Measurements from ENCODE around the gene GALNT3. TPM values are rescaled to one million over a fixed set of nuclear protein-coding genes. Genes with fewer than 3 reads are reported as not detected.

The GALNT3 gene
- total and polyA plus RNA-seq, 2 of the 8 experiments (the other 6 are each of a cell fraction or from before 2014, with no cell fraction given): 3.4 to 23.6 TPM

DNA sequence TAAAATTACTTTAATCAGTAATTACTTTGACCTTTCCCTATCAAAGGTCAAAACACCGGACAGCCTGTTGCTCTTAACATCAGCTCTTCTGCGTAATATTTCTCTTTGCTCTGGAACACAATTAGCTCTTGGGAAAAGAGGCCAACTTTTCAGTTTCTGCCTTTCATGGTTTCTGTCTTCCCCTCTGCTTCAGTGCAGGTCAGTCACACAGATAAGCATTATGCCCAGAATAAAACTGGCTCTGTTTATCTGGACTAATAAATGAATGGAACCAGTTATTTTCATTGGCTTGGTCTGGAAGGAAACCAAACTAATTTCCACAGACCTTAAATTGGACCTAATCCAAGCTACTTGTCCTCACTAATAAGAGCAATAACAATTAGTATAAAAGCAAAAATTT is 26.2 kb upstream of the GALNT3 start:
- Histone ChIP-seq H2BK5ac (ENCODE audit: low read depth, low read length) (no peak overlapping the region), H2BK15ac (ENCODE audit: low read length) (no peak overlapping the region), H3K36me3 (ENCODE audit: control insufficient read depth in 2 of 4, insufficient read depth in 4 of 4, low read length in 3 of 4) (no peaks in the 10 kb centered on the region), H3K9me3 (ENCODE audit: insufficient read depth in 2 of 2, low read depth in 1 of 2, low read length in 1 of 2) (no peaks in the 10 kb centered on the region), H3K79me2 (ENCODE audit: control insufficient read depth in 1 of 2, insufficient read depth in 2 of 2, low read length in 2 of 2) (no peaks in the 10 kb centered on the region), H3K27me3 (replicated peaks in 1 of 4; ENCODE audit: control insufficient read depth in 3 of 4, extremely low read depth in 1 of 4, insufficient read depth in 3 of 4, low read length in 3 of 4) (no peaks in the 10 kb centered on the region), H2AK5ac (ENCODE audit: low read depth, low read length) (no peak overlapping the region), H4K91ac (replicated peaks; ENCODE audit: insufficient read length, low read length) (no peak overlapping the region), H3K4me3 (ENCODE audit: extremely low read depth in 1 of 4, insufficient read depth in 2 of 4, low read depth in 3 of 4, low read length in 4 of 4) (no peak overlapping the region), H3K14ac (ENCODE audit: insufficient read length) (no peak overlapping the region), H3K4ac (replicated peaks; ENCODE audit: insufficient read length, low read depth, low read length) (no peak overlapping the region), H2AFZ (ENCODE audit: low read length) (no peak overlapping the region), H3K18ac (ENCODE audit: extremely low read depth, low read length) (no peak overlapping the region), H3K4me1 (replicated peaks in 1 of 4; ENCODE audit: control insufficient read depth in 3 of 4, insufficient read depth in 4 of 4, low read length in 3 of 4) (peaks cover 0 to 3% (median 0%) of the 10 kb centered on the region in 4 experiments; a peak in 1 of 7 replicates), H3K56ac (replicated peaks; ENCODE audit: insufficient read length, low read depth, low read length) (no peak overlapping the region), H3K79me1 (ENCODE audit: low read depth, low read length) (no peaks in the 10 kb centered on the region), H2BK120ac (replicated peaks; ENCODE audit: low read depth, low read length) (no peak overlapping the region), H4K20me1 (replicated peaks in 1 of 2; ENCODE audit: control insufficient read depth in 1 of 2, insufficient read depth in 2 of 2, low read length in 2 of 2) (no peaks in the 10 kb centered on the region), H3K23me2 (ENCODE audit: low read depth, low read length) (no peaks in the 10 kb centered on the region), H4K5ac (ENCODE audit: insufficient read length, low read depth, low read length) (no peak overlapping the region), H2BK12ac (ENCODE audit: low read depth, low read length) (no peak overlapping the region), H3K9ac (replicated peaks in 1 of 4; ENCODE audit: extremely low read depth in 1 of 4, low read depth in 3 of 4, low read length in 3 of 4) (no peak overlapping the region), H3K4me2 (ENCODE audit: insufficient read depth in 1 of 2, low read depth in 2 of 2, low read length in 2 of 2) (no peak overlapping the region), H3K27ac (ENCODE audit: low read depth, low read length) (no peak overlapping the region), H4K8ac (ENCODE audit: extremely low read depth, insufficient read depth, low read length) (no peak overlapping the region), H3K23ac (ENCODE audit: insufficient read length) (no peak overlapping the region), H2BK20ac (ENCODE audit: low read length) (no peak overlapping the region)
- no peak for TF ChIP-seq POLR2A (IDR thresholded peaks at IDR 0.05; ENCODE audit: control extremely low read depth in 1 of 2, low read depth in 2 of 2, low read length in 2 of 2)
- DNase-seq (ENCODE audit: low read depth in 1 of 2, low spot score in 2 of 2): no peak
- ChIA-PET POLR2A (ENCODE audit: partially characterized antibody) (interaction anchor here (1.7 to 2.1 kb wide), 2 partner anchors 17 to 26 kb away, joined by 3 to 5 read pairs; partner anchors contain the start of gene GALNT3), CTCF (ENCODE audit: partially characterized antibody) (interaction anchor here (1.9 kb wide), 1 partner anchor 54 kb away, joined by 5 read pairs; no protein-coding TSS in a partner anchor)
- 90% methylated on average over 2 of the region's 2 CpGs; no CpG with 5 or more reads in 1 of the 2 experiments for WGBS, 2 experiments (ENCODE audit: extremely low coverage in 1 of 2, insufficient coverage in 1 of 2, insufficient read length in 1 of 2, insufficient replicate concordance in 2 of 2, low coverage in 1 of 2, low lambda C conversion rate in 2 of 2, missing lambda C conversion rate in 1 of 2)
- FAIRE-seq: no peak
